HG03175 (cell line): ENCODE results near the gene KIAA0930.
A peak's percentile ranks its signal among the peaks of the same experiment; 100 is the strongest.

ENCODE experiments used
- ATAC-seq: cut with Tn5 transposase; IDR thresholded peaks from one replicate; pipeline ENCODE4 v1.9.1; 2021; ENCODE audit warnings: mild to moderate bottlenecking, moderate library complexity; ENCODE audit not compliant: unreplicated experiment

The KIAA0930 gene

DNA sequence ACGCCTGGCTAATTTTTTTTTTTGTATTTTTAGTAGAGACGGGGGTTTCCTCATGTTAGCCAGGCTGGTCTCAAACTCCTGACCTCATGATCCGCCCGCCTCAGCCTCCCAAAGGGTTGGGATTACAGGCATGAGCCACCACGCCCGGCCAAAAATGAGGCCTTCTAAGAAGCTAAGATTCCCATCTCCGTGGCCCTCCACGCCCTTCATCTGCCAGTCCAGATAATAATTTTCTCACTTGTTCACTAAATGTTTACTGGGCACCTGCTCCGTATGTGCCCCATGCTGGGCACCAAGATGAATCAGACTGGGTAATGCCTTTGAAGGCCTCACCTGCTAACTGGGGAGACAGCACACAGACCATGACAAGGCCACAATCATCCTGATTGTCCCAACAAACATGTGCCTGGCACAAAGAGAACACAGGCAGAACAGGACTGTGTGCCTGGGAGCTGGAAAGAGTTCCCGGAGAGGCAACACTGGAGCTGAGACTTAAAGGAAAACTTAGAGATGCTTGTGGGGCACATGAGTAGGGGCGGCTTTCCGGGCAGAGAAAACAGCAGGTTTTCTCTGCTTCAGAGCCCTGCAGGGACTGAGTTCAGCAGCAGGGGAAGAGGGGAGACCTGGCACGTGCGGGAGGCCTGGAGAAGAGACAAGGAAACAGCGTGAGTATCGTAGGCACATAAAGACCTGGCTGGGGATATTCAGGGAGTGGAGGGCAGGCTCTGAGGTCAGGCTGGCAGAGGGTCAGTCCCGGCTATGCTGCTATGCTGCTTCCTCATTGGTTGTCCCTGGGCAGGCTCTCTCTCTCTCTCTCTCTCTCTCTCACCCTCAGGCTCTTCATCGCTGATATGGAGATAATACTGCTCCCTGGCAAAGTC, 2.4 kb downstream of the KIAA0930 start:
- no peak for ATAC-seq

GRCh38 chr22:45237065-45237990, 3.4 kb downstream of the KIAA0930 start:
- no peak for ATAC-seq

DNA sequence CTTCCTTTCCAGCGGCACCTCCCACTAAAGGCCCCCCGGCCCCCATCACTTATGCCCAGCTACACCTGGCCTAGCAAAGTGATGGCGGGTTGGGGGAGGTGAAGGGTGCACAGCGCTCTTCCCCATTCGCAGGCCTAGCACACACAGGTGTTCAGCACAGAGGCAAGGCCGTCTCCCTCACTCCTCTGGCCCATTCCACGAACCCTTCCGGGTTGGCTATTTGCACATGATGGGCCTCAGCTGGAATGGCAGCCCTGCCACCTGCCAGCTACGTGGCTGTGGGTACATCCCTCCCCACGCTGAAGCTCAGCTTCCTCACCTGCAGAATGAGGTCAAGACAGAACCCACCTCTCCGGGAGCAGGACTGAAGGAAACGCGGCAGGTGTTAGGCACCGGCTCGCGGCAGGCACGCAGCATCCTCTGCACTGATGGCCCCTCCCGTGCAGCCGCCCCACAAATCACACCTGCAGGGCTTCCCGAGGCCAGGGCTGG, 4.8 kb downstream of the KIAA0930 start:
- peak; percentile 15 for ATAC-seq

GRCh38 chr22:45235101-45235777, 5.5 kb downstream of the KIAA0930 start:
- ATAC-seq: peak; percentile 79

- ATAC-seq: no peak
These were observed 6.9 kb downstream of the KIAA0930 start for GRCh38 chr22:45233827-45234226.

GRCh38 chr22:45233386-45233785, 7.3 kb downstream of the KIAA0930 start:
- no peak for ATAC-seq

DNA sequence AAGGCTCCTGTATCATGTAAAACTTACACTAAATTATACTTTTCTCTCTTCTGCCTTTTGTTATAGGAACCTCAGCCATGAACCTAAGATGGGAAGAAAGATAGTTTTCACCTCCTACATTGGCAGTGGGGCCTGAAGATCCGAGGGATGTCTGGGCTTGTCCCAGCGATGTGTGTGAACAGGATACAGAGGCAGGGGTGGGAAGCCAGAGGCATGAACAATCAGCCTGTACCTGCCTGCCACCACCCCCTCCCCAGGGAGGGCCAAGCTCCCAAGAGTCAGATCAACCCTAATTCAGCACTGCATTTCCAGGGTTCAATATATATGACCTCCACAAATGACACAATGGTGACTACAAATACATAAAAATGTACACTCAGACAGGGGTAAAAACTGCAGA, 9.4 kb downstream of the KIAA0930 start:
- ATAC-seq: no peak

GRCh38 chr22:45230026-45230721, 10.5 kb downstream of the KIAA0930 start:
- no peak for ATAC-seq

DNA sequence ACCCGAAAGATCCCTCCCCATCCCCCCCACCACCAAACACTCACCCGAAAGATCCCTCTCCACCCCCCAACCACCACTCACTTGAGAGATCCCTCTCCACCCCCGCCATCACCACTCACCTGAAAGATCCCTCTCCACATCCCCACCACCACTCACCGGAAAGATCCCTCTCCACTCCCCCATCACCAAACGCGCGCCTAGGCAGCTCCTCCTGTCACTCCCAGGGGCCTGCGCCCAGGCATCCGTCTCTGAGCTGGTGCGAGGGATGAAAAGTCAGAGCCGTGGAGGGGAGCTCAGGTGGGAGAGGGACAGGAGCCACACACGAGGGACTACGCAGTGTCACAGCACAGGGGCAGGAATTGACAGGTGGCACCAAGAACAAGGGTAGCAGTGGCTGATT, 11.5 kb downstream of the KIAA0930 start:
- ATAC-seq: no peak

GRCh38 chr22:45228401-45228754, 12.3 kb downstream of the KIAA0930 start:
- ATAC-seq: no peak

DNA sequence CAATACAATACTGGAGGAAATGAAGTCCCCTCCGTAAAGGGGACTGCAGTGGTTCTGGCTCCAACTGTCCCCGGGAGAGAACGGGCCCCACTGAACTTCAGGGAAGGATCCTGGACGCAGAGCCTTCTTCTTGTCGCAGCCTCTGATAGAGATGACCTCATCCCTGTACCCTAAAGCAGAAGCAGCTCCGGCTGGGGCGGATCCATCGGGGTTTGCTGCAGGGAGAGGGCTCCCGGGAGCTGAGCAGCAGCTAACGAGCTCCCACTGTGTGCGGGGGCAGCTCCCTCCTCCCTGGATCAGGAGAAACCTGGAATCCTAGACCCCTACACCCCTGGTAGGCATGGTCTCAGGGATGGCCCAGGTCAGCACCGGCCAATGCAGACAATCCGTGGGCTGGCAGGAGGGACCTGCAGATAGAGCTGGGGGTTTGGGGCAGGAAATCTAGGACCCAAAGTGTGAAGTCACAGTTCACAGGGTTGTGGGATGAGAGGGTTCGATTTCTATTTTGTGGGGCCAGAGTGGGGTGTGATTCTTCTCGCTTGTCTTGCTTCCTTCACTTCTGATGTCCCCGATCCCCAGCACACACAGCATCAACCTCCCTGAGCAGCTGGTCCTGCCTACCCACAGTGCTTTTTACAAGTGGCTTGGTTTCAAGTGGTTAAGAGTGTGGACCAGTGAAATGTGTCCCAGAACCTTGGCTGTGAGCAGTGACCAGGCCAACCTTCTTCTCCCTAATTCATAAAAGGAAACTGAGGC, 12.9 kb downstream of the KIAA0930 start:
- ATAC-seq: no peak

GRCh38 chr22:45226503-45227186, 14.0 kb downstream of the KIAA0930 start:
- ATAC-seq: no peak

- no peak for ATAC-seq
These were observed 14.8 kb downstream of the KIAA0930 start for GRCh38 chr22:45225732-45226502.

DNA sequence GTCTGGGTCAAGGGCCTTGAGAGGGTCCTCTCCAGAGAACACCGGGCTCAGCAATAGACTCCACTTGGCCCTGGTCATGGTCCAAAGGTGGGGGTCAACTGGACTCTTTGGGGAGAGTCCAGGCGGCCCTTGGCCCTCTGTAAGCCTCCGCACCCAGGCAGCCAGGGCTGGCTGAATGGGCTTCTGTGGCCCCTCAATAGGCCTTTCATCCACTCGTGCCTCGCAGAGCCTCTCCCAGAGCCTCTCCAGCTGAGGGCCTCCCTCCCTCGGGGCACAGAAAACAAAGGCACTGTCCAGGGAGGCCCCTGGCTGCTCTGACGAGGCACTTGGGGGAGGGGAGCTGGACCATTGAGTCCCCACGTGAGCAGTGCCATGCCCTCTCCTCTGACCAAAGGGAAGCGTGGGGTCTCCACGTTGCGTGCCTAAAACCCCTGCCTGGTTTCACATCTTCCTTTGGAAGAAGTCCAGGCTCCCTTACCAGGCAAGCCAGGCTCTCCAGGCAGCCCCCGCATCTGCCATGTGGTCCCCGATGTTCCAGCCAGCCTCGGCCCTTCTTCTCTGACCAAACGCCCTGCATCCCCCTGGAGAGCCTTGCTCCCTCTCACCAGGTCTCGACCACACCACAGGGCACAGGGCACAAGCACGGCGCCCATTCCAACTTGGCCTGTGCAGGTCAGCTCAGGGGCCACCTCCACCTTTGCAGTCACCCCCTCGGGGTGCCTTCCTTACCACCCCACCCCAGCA, 15.5 kb downstream of the KIAA0930 start:
- ATAC-seq: no peak

GRCh38 chr22:45224331-45224730, 16.4 kb downstream of the KIAA0930 start:
- no peak for ATAC-seq

DNA sequence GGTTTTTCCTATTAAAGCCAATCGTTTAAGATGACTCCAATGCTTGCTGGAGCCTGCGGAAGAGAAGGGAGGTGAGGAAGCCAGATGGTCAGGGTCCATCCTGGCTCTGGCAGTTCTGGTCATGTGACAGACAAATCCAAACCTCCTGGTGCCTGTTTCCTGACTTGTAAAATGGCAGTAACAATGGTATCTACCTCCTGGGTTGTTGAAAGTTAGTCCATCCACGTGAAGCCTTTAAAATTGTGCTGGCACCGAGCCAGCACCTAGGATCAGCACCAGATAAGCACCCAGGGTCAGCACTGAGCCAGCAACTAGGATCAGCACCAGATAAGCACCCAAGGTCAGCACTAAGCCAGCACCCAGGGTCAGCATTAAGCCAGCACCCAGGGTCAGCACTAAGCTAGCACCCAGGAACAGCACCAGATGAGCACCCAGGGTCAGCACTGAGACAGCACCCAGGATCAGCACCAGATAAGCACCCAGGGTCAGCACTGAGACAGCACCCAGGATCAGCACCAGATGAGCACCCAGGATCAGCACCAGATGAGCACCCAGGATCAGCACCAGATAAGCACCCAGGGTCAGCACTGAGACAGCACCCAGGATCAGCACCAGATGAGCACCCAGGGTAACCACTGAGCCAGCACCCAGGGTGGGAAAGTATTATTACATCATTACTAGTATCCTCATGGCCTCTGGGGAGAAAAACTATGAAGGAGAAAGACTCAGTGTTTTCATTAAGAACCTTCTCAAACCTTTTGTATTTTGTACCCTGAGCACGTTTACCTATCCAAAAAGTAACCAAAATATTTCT, 17.2 kb downstream of the KIAA0930 start:
- no peak for ATAC-seq

GRCh38 chr22:45221201-45221600, 19.5 kb downstream of the KIAA0930 start:
- ATAC-seq: no peak
